Adrenal gland (tissue), 12 donors: ENCODE data around the gene TRMT2A. TPM values are rescaled to one million over a fixed set of nuclear protein-coding genes. Genes with fewer than 3 reads are reported as not detected.
"Not testable (repeated sequence)": the region's sequence is repeated elsewhere in the genome, so short reads cannot be mapped to it uniquely, and the experiment has no call there.

Source experiments
- DNase-seq, 7 donors: peaks; one replicate each; pipeline ENCODE4 v3.0.0-alpha.2; 2019 to 2020
- H3K27ac ChIP-seq, 5 donors: fragments of 200-600 bp; sonication (generic) in 4 of 5; 1 replicate in 3 of 5; 2 replicates in 2 of 5; pipeline versions ENCODE4 v1.5.1 to v1.8.0; 2016 to 2020; ENCODE audit warnings: mild to moderate bottlenecking in 1 of 5
- H3K27me3 ChIP-seq: fragments of 200-600 bp; 2 replicates; pipeline ENCODE4 v1.8.0; 2021
- H3K36me3 ChIP-seq, 2 donors: fragments of 200-600 bp; replicated peaks in 1 of 2; 1 replicate in 1 of 2; 2 replicates in 1 of 2; pipeline versions ENCODE4 v1.5.1 to v1.8.0; 2018 to 2022
- H3K4me1 ChIP-seq, 2 donors: fragments of 200-600 bp; replicated peaks in 1 of 2; 1 replicate in 1 of 2; 2 replicates in 1 of 2; pipeline versions ENCODE4 v1.5.1 to v1.8.0; 2018 to 2021
- H3K4me3 ChIP-seq, 4 donors: fragments of 200-600 bp; sonication (generic) in 3 of 4; one replicate each; pipeline ENCODE4 v1.5.1; 2016 to 2018
- H3K9me3 ChIP-seq, 3 donors: fragments of 200-600 bp; sonication (generic) in 1 of 3; replicated peaks in 1 of 3; 1 replicate in 2 of 3; 2 replicates in 1 of 3; pipeline versions ENCODE4 v1.5.1 to v1.8.0; 2016 to 2021
- POLR2A ChIP-seq, 2 donors: fragments of 450-650 bp; IDR thresholded peaks; one replicate each; pipeline ENCODE4 v1.6.1; 2017; ENCODE audit warnings: antibody characterized with exemption in 2 of 2, mild to moderate bottlenecking in 2 of 2, moderate library complexity in 1 of 2
- WGBS, 4 donors: extraction: QIAGEN DNeasy Blood & Tissue Kit in 2 of 4; methylation state at CpG; one replicate each; pipeline versions ENCODE4 v1.1.5 to v1.1.7; 2013 to 2017; 5-methylcytosine and 5-hydroxymethylcytosine counted together
- intact Hi-C, 2 donors: fragments of 100-400 bp; cut with DNase I; formaldehyde crosslinking; loops; one replicate each; pipeline versions ENCODE4 v1.14.1 to v1.15.0; 2022 to 2023
- polyA plus RNA-seq, 3 donors: library from polyadenylated mRNA; stranded (reverse); fragments of 200-250 nt in 2 of 3; fragments of 350-450 nt in 1 of 3; fragmentation: Illumina TruSeq in 1 of 3; extraction: RNeasy Lipid Tissue Mini Kit (QIAGEN cat#74804) in 1 of 3; gene quantifications; one replicate each; pipeline ENCODE4 v1.2.3, GENCODE V29; 2013 to 2014
- total RNA-seq, 9 donors: library from RNA; depleted of rRNA in 4 of 9; stranded (reverse); fragments of >200 nt in 4 of 9; fragments of 120-200 nt in 1 of 9; fragmentation: NEBNext Ultra II Directional in 1 of 9; extraction: Animal tissue kit (Norgen Biotek cat#: 25700) in 1 of 9; gene quantifications; one replicate each; pipeline versions ENCODE4 v1.1.0 to v1.2.4, GENCODE V29; 2013 to 2023
- TF ChIP-seq, protein P1 (sequence below), 6 experiments: fragments of 450-650 bp in 4 of 6; fragments of 200-600 bp in 2 of 6; sonication (generic) in 1 of 6; IDR thresholded peaks; 1 replicate in 5 of 6; 2 replicates in 1 of 6; pipeline versions ENCODE4 v1.5.1 to v1.8.0; 2016 to 2021; ENCODE audit warnings: antibody characterized with exemption in 6 of 6, mild to moderate bottlenecking in 2 of 6, moderate library complexity in 1 of 6
- donor health status: healthy with polysubstance abuse.
- donor health status: Bipolar disorder and iron deficiency.
- donor health status: DM: yes; HTN: yes; CAD: no.
- donor health status: DM: no; HTN: no; CAD: no.
- donor health status: DM: no; HTN: no; CAD: no.
- donor health status: DM: yes; HTN: yes; CAD: no.

TRMT2A gene
- total and polyA plus RNA-seq, 12 donors = 22.4 to 283 (median 66.8) TPM

DNA sequence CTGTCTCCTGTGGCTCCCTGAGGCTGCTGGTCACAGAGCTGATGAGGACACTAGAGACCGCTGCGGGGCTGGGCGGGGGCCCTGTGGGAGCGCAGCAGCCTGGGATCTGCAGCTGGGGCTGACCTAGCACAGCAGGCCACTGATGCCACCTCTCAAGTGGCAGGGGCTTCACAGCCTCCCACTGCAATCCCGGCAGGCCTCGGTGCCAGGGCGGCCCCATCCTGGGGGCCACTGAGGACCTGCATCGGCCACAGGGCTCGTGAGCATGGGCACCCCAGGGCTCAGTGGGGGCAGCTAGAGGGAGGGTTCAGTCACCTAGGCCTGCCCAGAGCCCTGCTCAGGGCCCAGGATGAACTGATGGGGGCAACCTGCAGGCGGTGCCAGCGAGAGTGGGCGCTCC is 48.4 kb upstream of the TRMT2A start:
- no peak overlapping the region for H3K4me3 ChIP-seq
- no peak for DNase-seq
- H3K27me3 ChIP-seq = no peaks in the 10 kb centered on the region
- no peaks in the 10 kb centered on the region for H3K36me3 ChIP-seq
- TF ChIP-seq, protein P1, sequence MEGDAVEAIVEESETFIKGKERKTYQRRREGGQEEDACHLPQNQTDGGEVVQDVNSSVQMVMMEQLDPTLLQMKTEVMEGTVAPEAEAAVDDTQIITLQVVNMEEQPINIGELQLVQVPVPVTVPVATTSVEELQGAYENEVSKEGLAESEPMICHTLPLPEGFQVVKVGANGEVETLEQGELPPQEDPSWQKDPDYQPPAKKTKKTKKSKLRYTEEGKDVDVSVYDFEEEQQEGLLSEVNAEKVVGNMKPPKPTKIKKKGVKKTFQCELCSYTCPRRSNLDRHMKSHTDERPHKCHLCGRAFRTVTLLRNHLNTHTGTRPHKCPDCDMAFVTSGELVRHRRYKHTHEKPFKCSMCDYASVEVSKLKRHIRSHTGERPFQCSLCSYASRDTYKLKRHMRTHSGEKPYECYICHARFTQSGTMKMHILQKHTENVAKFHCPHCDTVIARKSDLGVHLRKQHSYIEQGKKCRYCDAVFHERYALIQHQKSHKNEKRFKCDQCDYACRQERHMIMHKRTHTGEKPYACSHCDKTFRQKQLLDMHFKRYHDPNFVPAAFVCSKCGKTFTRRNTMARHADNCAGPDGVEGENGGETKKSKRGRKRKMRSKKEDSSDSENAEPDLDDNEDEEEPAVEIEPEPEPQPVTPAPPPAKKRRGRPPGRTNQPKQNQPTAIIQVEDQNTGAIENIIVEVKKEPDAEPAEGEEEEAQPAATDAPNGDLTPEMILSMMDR (IDR thresholded peaks at IDR 0.05) = no peak
- TF ChIP-seq POLR2A (IDR thresholded peaks at IDR 0.05) = no peak
- H3K27ac ChIP-seq = no peak overlapping the region
- intact Hi-C loops = no loop called here
- no peaks in the 10 kb centered on the region for H3K4me1 ChIP-seq
- WGBS, 4 donors = 83 to 92% (median 87%) methylated on average over 3 to 12 of the region's 12 CpGs
- no peaks in the 10 kb centered on the region for H3K9me3 ChIP-seq

DNA sequence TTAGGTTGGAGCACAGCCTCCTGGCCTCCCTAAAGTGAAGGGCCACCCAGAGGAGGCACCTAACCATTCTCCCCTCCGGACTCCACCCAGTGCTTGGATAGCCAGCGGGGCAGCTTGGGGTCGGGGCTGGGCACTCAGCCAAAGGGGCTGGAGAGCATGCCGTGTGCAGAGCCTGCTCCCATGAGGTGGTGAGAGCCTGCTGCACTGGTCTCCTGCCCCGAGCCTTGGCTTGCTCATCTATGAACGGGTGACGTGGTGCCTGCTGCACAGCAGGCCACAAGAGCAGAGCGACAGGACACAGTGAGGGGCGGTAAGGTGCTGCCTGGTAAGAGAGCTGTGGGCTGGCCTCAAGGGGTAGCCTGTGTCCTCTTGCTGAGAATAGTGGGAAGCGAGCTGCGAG is 47.8 kb upstream of the TRMT2A start:
- Histone ChIP-seq H3K4me1 (no peaks in the 10 kb centered on the region), H3K4me3 (no peak overlapping the region), H3K9me3 (no peaks in the 10 kb centered on the region), H3K36me3 (no peaks in the 10 kb centered on the region), H3K27ac (no peak overlapping the region), H3K27me3 (no peaks in the 10 kb centered on the region)
- 64 to 90% (median 71%) methylated on average over 2 to 11 of the region's 11 CpGs for WGBS, 4 donors
- DNase-seq = no peak
- TF ChIP-seq, protein P1 (IDR thresholded peaks at IDR 0.05) = no peak
- no peak for TF ChIP-seq POLR2A (IDR thresholded peaks at IDR 0.05)
- intact Hi-C loops = no loop called here

DNA sequence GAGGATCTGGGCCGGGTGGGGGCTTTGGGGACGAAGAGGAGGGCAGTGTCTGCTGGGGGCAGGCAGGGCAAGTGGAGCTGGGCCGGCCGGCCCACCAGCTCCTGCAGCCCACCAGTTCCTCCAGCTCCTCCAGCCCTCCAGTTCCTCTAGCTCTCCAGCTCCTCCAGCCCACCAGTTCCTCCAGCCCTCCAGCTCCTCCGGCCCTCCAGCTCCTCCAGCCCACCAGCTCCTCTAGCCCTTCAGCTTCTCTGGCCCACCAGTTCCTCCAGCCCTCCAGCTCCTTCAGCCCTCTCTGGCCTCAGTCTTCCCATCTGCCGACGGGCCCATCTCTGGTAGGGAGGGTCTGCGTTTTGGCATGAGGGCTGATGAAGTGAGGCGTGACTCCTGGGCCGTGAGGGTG is 43.0 kb upstream of the TRMT2A start:
- intact Hi-C loops = no loop called here
- H3K27me3 ChIP-seq = no peaks in the 10 kb centered on the region
- TF ChIP-seq, protein P1 (IDR thresholded peaks at IDR 0.05) = no peak
- no peak for TF ChIP-seq POLR2A (IDR thresholded peaks at IDR 0.05)
- H3K36me3 ChIP-seq = no peaks in the 10 kb centered on the region
- H3K4me1 ChIP-seq = peaks cover 0 to 7% of the 10 kb centered on the region in 2 donors
- no peak overlapping the region for H3K4me3 ChIP-seq
- no peak for DNase-seq
- no peaks in the 10 kb centered on the region for H3K9me3 ChIP-seq
- WGBS, 4 donors = 73 to 88% (median 83%) methylated on average over 8 to 10 of the region's 10 CpGs
- no peak overlapping the region for H3K27ac ChIP-seq

DNA sequence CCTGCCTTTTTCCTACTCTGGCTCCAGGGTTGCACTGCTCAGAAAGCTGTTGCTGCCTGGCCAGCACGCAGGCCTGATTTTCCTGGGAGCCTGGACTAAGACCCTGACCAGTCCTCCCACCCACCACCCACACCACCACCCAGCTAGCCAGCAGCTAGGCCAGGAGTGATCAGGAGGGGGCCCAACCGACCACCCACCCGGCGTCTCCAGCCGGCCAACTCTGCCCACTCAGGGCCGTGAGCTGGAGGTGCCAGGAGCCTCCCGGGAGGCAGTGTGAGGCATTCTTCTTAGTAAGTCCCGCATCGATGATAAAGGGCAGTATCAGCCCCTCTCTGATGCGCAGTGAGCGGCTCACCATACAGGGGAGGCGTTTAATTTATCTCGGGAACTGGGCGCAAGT is 42.5 kb upstream of the TRMT2A start:
- DNase-seq, H3K4me1 ChIP-seq, H3K36me3 ChIP-seq, H3K27ac ChIP-seq, H3K9me3 ChIP-seq, H3K27me3 ChIP-seq, H3K4me3 ChIP-seq: not testable (repeated sequence)
- 73 to 92% (median 80%) methylated on average over 6 to 12 of the region's 14 CpGs for WGBS, 4 donors
- intact Hi-C loops = loop anchor here in 1 of 2 donors (5.0 kb wide), 1 partner anchor 113 kb away; no protein-coding TSS in a partner anchor

DNA sequence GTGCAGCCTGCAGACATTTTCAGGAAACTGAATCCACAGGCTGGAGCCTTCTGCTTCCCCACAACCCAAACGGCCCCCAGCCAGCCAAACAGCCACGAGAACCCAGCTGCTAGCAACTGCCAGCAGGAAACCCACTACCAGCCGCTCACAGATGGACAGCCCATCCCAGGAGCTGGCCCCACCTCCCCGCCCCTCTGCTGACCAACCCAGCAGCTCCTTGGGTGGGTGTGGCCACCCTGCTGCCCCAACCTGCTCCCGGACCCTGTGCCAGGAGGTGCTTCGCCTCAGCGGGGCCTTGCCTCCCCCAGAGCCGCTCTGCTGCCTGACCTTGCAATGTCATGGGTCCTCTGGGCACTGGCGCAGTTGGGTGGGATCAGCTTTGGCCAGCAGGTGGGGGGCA is 42.0 kb upstream of the TRMT2A start:
- no peak for DNase-seq
- H3K36me3 ChIP-seq = no peaks in the 10 kb centered on the region
- no peak overlapping the region for H3K27ac ChIP-seq
- H3K9me3 ChIP-seq = no peaks in the 10 kb centered on the region
- WGBS, 4 donors = 55 to 67% (median 60%) methylated on average over 5 to 9 of the region's 9 CpGs
- H3K4me1 ChIP-seq = peaks cover 0 to 7% of the 10 kb centered on the region in 2 donors
- intact Hi-C loops = loop anchor here in 1 of 2 donors (5.0 kb wide), 1 partner anchor 113 kb away; no protein-coding TSS in a partner anchor
- H3K4me3 ChIP-seq = no peak overlapping the region
- no peaks in the 10 kb centered on the region for H3K27me3 ChIP-seq
- TF ChIP-seq, protein P1 (IDR thresholded peaks at IDR 0.05) = no peak
- TF ChIP-seq POLR2A (IDR thresholded peaks at IDR 0.05) = no peak
